Kidney (tissue), 14 donors: ENCODE data around the gene C1QTNF12. TPM values are rescaled to one million over a fixed set of nuclear protein-coding genes. Genes with fewer than 3 reads are reported as not detected.

Experiments
- DNase-seq, 5 donors: peaks; one replicate each; pipeline ENCODE4 v3.0.0-alpha.2; 2013 to 2020
- FAIRE-seq: peaks from 2 replicates; lab custom pipeline; 2012; peaks lifted over from hg19 to GRCh38; lab: Jason Lieb, UNC
- H3K27ac ChIP-seq, 2 donors: one replicate each; pipeline ENCODE4 v1.7.0; 2013; ENCODE audit warnings: low read depth in 2 of 2, low read length in 2 of 2, inconsistent platforms in 1 of 2
- H3K27me3 ChIP-seq: one replicate; pipeline ENCODE4 v1.7.1; 2013; ENCODE audit warnings: low read length, inconsistent platforms; ENCODE audit not compliant: control insufficient read depth, insufficient read depth
- H3K36me3 ChIP-seq, 3 donors: one replicate each; pipeline versions ENCODE4 v1.7.0 to v1.7.1; 2013; ENCODE audit warnings: low read length in 3 of 3, control low read depth in 1 of 3, inconsistent platforms in 1 of 3; ENCODE audit not compliant: insufficient read depth in 3 of 3, control insufficient read depth in 2 of 3
- H3K4me1 ChIP-seq, 3 donors: one replicate each; pipeline versions ENCODE4 v1.7.0 to v1.7.1; 2013; ENCODE audit warnings: low read length in 3 of 3, inconsistent platforms in 1 of 3, low read depth in 1 of 3; ENCODE audit not compliant: control insufficient read depth in 2 of 3, insufficient read depth in 2 of 3
- H3K4me3 ChIP-seq, 3 donors: one replicate each; pipeline versions ENCODE4 v1.7.0 to v1.8.1; 2013; ENCODE audit warnings: low read length in 3 of 3, control low read depth in 1 of 3, inconsistent platforms in 1 of 3
- H3K9ac ChIP-seq, 3 donors: one replicate each; pipeline versions ENCODE4 v1.7.0 to v1.7.1; 2013; ENCODE audit warnings: low read length in 3 of 3, control low read depth in 1 of 3, inconsistent platforms in 1 of 3
- H3K9me3 ChIP-seq, 3 donors: one replicate each; pipeline versions ENCODE4 v1.7.0 to v1.7.1; 2013; ENCODE audit warnings: low read length in 3 of 3, control low read depth in 1 of 3, inconsistent platforms in 1 of 3; ENCODE audit not compliant: control insufficient read depth in 2 of 3, insufficient read depth in 1 of 3
- intact Hi-C: fragments of 100-400 bp; cut with DNase I; formaldehyde crosslinking; loops from one replicate; pipeline ENCODE4 v1.11.1; 2022
- polyA plus RNA-seq: library from polyadenylated mRNA; stranded (reverse); fragments of 350-450 nt; fragmentation: Illumina TruSeq; extraction: RNeasy Lipid Tissue Mini Kit (QIAGEN cat#74804); gene quantifications from one replicate; pipeline ENCODE4 v1.2.3, GENCODE V29; 2014; ENCODE audit warnings: low read depth, low replicate concordance; ENCODE audit not compliant: insufficient read depth
- total RNA-seq: library from RNA; stranded (reverse); fragmentation: NEBNext Ultra II Directional; extraction: Animal tissue kit (Norgen Biotek cat#: 25700); gene quantifications from one replicate; pipeline ENCODE4 v1.2.1, GENCODE V29; 2021
- TF ChIP-seq, protein P1 (sequence below): IDR thresholded peaks from 3 replicates; pipeline ENCODE4 v1.5.1; 2012; ENCODE audit warnings: mild to moderate bottlenecking, moderate library complexity, borderline replicate concordance; ENCODE audit not compliant: insufficient read depth; ENCODE audit errors: extremely low read depth
- donor health status: control.
- donor health status: control.
- donor health status: control.
- donor health status: control.
- donor health status: control.
- donor health status: DM: yes; HTN: yes; CAD: no.
- donor health status: Normal renal cell carcinoma (clear cell type).

The C1QTNF12 gene
- total and polyA plus RNA-seq, 2 donors from 2014 or later, result 3.1 to 9.9 TPM

DNA sequence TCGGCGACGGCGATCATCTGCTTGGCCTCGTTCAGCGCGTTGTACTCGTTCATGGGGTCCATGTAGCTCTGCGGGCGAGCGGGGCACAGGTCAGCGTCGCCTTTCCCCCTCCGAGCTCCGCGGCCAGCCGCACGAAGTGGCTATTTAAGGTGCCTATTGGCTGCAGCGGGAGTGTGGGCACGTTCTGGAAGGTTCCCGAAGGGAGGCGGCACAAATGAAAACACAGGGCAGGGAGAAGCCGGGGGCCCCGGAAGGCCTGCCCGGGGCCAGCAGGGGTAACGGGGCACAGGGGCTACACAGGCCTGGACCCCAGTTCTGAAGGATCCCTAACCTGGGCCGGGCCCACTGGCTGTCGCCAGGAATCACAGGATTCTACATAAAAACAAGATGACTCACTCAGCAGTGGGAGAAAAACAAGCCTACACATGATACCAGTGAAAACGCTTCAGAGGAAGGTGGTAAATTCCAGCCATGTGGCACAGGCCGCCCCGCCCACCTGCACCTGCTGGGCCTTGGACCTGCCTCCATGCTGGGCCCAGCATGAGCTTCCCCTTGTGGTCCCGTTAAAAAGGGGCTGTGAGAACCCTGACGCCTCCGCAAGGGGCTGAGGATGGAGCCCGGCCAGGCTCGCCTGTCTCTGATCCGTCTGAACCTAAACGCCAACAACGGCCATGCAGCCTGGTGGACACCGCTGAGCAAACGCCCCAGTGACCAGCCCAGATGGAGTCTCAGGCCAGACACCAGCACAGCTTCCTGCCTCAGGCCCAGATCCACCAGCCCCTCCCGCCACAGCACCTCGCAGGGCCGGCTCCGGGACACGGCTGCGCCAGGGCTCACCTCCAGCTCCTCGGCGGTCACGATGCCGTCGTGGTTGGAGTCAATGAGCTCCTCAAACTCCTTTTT lies 28.6 kb downstream of the C1QTNF12 start:
- TF ChIP-seq, protein P1, sequence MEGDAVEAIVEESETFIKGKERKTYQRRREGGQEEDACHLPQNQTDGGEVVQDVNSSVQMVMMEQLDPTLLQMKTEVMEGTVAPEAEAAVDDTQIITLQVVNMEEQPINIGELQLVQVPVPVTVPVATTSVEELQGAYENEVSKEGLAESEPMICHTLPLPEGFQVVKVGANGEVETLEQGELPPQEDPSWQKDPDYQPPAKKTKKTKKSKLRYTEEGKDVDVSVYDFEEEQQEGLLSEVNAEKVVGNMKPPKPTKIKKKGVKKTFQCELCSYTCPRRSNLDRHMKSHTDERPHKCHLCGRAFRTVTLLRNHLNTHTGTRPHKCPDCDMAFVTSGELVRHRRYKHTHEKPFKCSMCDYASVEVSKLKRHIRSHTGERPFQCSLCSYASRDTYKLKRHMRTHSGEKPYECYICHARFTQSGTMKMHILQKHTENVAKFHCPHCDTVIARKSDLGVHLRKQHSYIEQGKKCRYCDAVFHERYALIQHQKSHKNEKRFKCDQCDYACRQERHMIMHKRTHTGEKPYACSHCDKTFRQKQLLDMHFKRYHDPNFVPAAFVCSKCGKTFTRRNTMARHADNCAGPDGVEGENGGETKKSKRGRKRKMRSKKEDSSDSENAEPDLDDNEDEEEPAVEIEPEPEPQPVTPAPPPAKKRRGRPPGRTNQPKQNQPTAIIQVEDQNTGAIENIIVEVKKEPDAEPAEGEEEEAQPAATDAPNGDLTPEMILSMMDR, result no peak
- intact Hi-C loops, result no loop called here
- Histone ChIP-seq H3K4me3 (no peak overlapping the region), H3K27me3 (no peaks in the 10 kb centered on the region), H3K9me3 (no peaks in the 10 kb centered on the region), H3K4me1 (peaks cover 0 to 4% (median 0%) of the 10 kb centered on the region in 3 donors), H3K27ac (no peak overlapping the region), H3K36me3 (peaks cover 3 to 16% (median 10%) of the 10 kb centered on the region in 3 donors), H3K9ac (no peak overlapping the region)
- DNase-seq, result no peak
- no peak for FAIRE-seq

DNA sequence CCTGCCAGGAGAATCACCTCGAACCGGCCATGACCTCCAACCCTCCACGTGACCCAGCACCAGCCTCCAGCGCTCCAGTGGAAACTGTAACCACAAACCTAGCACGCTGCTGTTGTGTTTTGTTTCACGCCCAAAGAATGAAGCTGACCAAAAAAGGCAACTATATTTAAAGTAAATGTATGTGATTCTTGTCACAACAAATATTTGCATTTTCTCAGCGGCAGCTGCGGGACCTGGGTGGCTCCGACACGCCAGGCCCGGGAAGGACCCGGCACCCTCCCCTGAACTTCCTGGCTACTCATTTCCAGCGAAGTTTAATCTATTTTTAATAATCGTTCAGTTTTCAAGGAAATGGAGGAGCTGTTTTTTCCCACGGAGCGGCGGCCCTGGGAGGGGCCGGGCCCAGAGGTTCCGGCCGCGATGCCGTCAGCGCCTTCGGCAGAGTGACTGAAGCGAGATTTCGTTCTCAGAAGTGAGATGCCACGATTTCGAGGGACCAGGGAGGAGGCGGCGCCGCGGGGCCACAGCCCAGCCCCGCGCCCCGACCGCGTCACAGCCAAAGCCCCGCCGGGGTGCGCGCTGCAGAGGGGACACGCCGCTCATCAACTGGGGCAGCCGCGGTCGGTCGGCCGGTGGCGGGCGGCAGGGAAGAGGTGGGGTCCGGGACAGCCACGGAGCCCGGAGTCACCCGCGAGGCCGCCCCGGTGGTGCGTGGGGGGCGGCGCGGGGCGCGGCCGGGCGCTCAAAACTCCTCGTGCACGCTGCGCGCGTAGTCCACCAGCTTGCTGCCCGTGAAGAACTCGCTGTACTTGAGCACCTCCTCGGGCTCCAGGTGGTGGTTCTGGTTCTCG lies 29.5 kb downstream of the C1QTNF12 start:
- H3K9ac ChIP-seq, result no peak overlapping the region
- FAIRE-seq, result no peak
- H3K36me3 ChIP-seq, result peaks cover 0 to 11% (median 6%) of the 10 kb centered on the region in 3 donors
- H3K4me3 ChIP-seq, result no peak overlapping the region
- peaks cover 0 to 4% (median 0%) of the 10 kb centered on the region in 3 donors for H3K4me1 ChIP-seq
- DNase-seq, result no peak
- H3K27me3 ChIP-seq, result no peaks in the 10 kb centered on the region
- intact Hi-C loops, result no loop called here
- H3K9me3 ChIP-seq, result no peaks in the 10 kb centered on the region
- TF ChIP-seq, protein P1, result no peak
- H3K27ac ChIP-seq, result no peak overlapping the region

DNA sequence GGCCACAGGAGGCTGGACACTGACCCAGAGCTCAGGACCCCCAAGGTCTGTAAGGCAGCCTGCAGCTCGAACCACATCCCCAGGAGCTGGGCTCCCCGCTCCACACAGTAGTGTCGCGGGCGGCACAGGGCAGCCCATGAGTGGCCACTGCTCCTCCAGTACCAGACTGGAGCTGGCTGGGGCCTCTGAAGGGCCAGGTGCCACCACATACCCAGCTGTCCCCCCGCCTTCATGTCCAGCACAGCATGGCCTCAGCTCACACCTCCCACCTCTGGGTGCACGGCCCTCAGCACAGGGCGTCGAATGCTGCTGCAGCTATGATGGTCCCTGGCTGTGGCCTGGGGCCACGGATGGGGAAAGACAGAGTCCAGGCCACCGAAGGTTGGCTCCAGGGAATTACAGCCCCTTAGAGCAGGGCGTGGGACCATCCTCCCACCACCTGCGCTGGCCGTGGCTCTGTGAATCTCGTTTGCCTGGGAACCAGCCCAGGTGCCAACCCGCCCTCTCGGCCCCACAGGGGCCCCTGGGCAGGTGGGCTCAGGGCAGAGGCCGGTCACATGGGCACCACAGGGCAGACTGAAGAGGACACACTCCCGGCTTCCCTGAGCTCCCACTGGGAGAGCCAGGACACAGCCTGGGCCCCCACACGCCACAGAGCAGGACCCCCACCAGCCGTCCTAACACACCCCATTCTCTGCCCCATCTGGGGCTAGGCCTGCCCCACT lies 30.5 kb downstream of the C1QTNF12 start:
- H3K4me3 ChIP-seq, result no peak overlapping the region
- no peak overlapping the region for H3K9ac ChIP-seq
- no peaks in the 10 kb centered on the region for H3K27me3 ChIP-seq
- H3K36me3 ChIP-seq, result peaks cover 0 to 11% (median 3%) of the 10 kb centered on the region in 3 donors
- DNase-seq (no peak), FAIRE-seq (no peak)
- TF ChIP-seq, protein P1, result no peak
- H3K9me3 ChIP-seq, result no peaks in the 10 kb centered on the region
- intact Hi-C loops, result no loop called here
- no peak overlapping the region for H3K27ac ChIP-seq
- peaks cover 0 to 4% (median 0%) of the 10 kb centered on the region in 3 donors for H3K4me1 ChIP-seq
